HG02970 (cell line): Measurements from ENCODE around the gene TLE2.

ENCODE experiments used
- ATAC-seq: cut with Tn5 transposase; IDR thresholded peaks from one replicate; pipeline ENCODE4 v1.9.1; 2021; ENCODE audit warnings: mild to moderate bottlenecking, moderate library complexity, moderate number of reproducible peaks; ENCODE audit not compliant: unreplicated experiment, low FRiP score

TLE2 gene

GRCh38 chr19:3029065-3029923, at the start of gene TLE2:
TLE2 (minus strand) TSS chr19:3029280; CDS start chr19:3028904, 376 bp downstream.
- no peak for ATAC-seq

- no peak for ATAC-seq
These were observed 46.7 kb upstream of the TLE2 start for GRCh38 chr19:3075605-3076431.

- no peak for ATAC-seq
These were observed 45.0 kb upstream of the TLE2 start for GRCh38 chr19:3073931-3074595.

GRCh38 chr19:3073159-3073563, 44.1 kb upstream of the TLE2 start:
- ATAC-seq: no peak

GRCh38 chr19:3071768-3072167, 42.7 kb upstream of the TLE2 start:
- no peak for ATAC-seq

- no peak for ATAC-seq
These were observed 39.0 kb upstream of the TLE2 start for GRCh38 chr19:3068071-3068470.

- no peak for ATAC-seq
These were observed 38.5 kb upstream of the TLE2 start for GRCh38 chr19:3067563-3067962.

GRCh38 chr19:3066482-3067049, 37.5 kb upstream of the TLE2 start:
- ATAC-seq: no peak

GRCh38 chr19:3065675-3066357, 36.7 kb upstream of the TLE2 start:
- peak; percentile 45 for ATAC-seq

- ATAC-seq: no peak
These were observed 34.9 kb upstream of the TLE2 start for GRCh38 chr19:3064011-3064330.

GRCh38 chr19:3062165-3063105, 33.4 kb upstream of the TLE2 start, which contains the start of gene TLE5:
TLE5 (minus strand) TSS chr19:3062495; CDS start chr19:3062200, 295 bp downstream.
- peak; percentile 40 for ATAC-seq

GRCh38 chr19:3061182-3062161, 32.4 kb upstream of the TLE2 start:
- ATAC-seq: no peak

- ATAC-seq: no peak
These were observed 31.7 kb upstream of the TLE2 start for GRCh38 chr19:3060857-3061181.

- ATAC-seq: no peak
These were observed 30.6 kb upstream of the TLE2 start for GRCh38 chr19:3059653-3060052.

GRCh38 chr19:3058821-3059314, 29.8 kb upstream of the TLE2 start:
- ATAC-seq: no peak

- ATAC-seq: no peak
These were observed 29.1 kb upstream of the TLE2 start for GRCh38 chr19:3058009-3058820.

- no peak for ATAC-seq
These were observed 28.2 kb upstream of the TLE2 start for GRCh38 chr19:3057275-3057714.
